GM18526 (cell line): ENCODE data around the gene THUMPD1.

Experiments used
- POLR2A ChIP-seq: IDR thresholded peaks from 3 replicates; pipeline ENCODE4 v1.6.1; 2011; ENCODE audit not compliant: insufficient read length; ENCODE audit errors: extremely low read depth

The THUMPD1 gene, protein sequence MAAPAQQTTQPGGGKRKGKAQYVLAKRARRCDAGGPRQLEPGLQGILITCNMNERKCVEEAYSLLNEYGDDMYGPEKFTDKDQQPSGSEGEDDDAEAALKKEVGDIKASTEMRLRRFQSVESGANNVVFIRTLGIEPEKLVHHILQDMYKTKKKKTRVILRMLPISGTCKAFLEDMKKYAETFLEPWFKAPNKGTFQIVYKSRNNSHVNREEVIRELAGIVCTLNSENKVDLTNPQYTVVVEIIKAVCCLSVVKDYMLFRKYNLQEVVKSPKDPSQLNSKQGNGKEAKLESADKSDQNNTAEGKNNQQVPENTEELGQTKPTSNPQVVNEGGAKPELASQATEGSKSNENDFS

DNA sequence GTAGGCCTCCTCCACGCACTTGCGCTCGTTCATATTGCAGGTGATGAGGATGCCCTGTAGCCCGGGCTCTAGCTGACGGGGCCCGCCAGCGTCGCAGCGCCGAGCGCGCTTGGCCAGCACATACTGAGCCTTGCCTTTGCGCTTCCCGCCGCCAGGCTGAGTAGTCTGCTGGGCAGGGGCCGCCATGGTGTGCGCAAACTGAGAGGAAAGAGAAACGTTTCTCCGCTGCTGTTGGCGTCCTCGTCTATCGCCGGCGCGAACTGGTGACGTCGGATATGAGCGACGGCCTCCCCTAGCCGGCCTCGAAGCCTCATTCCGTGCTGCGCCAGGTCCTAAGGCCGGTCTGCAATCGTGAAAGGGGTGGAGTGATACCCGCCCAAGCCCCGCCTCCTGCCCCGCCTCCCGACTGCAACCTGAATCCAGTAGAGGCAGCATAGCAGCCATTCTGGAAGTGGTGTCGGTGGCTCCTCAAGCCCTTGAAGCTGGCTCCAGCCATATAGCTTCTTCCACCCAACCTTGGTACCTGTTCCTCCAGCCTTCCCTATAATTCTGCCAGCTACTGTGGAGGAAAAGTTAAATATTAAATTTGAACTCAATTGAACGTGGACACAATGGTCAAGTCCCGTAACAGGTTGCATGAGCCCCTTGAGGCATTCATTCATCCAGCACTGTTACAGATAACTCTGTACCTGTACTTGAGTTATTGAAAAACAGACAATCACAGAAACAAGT lies at the start of gene THUMPD1:
Gene THUMPD1 (minus strand): TSS at position 265 of the 732 bp plus-strand sequence. CDS start 79 bp downstream, at position 186.
- TF ChIP-seq POLR2A = peak; percentile 65

- TF ChIP-seq POLR2A = no peak
Observed at GRCh38 chr16:20789130-20789529, 47.5 kb upstream of the THUMPD1 start.

DNA sequence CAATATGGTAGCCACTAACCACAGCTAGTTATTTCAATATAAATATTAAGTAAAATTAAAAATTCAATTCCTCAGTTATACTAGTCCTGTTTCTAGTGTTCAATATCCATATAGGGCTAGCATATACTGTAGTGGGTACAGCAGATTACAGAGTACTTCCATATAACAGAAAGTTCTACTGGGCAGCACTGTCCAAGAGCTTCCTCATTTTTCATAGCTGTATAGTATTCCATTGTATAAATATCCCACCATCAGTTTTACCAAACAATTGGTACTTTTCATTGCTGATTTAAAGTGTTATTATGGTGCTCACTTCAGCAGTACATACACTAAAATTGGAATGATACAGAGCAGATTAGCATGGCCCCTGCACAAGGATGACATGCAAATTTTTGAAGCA lies 42.6 kb upstream of the THUMPD1 start:
- TF ChIP-seq POLR2A = no peak

- no peak for TF ChIP-seq POLR2A
Observed at GRCh38 chr16:20782470-20782869, 40.9 kb upstream of the THUMPD1 start.

- no peak for TF ChIP-seq POLR2A
Observed at GRCh38 chr16:20781697-20782096, 40.1 kb upstream of the THUMPD1 start.

GRCh38 chr16:20774703-20775362 lies 33.2 kb upstream of the THUMPD1 start:
- TF ChIP-seq POLR2A = no peak

- no peak for TF ChIP-seq POLR2A
Observed at GRCh38 chr16:20773679-20774078, 32.1 kb upstream of the THUMPD1 start.

DNA sequence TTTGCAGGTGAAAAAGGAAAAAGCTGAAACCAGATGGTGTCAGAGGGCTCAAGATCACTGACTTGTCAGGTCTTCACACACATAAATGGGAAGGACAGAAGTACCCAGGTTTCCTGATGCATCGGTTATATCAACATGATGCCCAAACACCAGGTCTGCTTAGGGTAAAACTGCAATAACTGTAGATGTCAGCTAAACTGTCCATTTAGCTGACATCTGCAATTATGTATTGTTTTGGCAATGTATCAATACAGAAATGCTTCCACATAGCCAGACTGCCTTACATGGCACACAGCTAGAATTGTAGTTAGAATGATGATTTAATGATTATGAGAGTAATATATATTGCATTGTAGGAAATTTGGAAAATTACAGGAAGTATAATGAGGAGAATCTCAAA lies 27.2 kb upstream of the THUMPD1 start:
- no peak for TF ChIP-seq POLR2A

DNA sequence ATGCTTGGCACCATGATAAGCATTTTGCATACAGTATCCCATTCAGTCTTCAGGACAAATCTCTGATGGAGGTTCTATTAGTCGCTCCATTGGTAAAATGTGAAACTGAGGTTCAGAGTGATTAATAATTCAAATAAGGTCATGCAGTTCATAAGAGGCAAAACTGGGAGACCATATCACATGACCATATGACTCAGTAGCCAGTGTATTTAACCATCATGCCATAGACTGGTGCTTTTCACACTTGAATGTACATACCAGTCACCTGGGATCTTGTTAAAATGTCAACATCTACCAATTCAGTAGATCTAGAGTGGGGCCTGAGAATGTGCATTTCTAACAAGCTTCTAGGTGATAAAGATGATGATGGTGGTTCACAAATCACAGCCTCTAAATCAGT lies 26.5 kb upstream of the THUMPD1 start:
- TF ChIP-seq POLR2A = no peak

DNA sequence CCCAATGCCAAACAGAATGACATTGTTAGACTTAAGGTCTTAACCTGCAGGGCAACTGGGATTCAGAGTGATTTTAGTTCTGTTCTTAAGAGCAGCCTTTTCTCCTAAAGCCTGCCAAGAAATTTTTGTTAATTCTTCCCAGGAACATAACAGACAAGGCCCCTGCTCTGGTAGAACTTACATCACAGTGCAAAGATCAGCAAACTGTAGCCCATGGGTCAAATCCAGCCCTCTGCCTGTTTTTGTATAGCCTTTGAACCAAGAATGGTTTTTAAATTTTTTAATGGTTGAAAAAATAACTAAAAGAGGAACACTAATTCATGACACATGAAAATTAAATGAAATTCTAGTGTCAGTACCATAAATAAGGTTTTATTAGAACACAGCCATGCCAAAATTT lies 26.0 kb upstream of the THUMPD1 start:
- no peak for TF ChIP-seq POLR2A

GRCh38 chr16:20766294-20766693 lies 24.7 kb upstream of the THUMPD1 start:
- no peak for TF ChIP-seq POLR2A

GRCh38 chr16:20765732-20766131 lies 24.1 kb upstream of the THUMPD1 start:
- no peak for TF ChIP-seq POLR2A

DNA sequence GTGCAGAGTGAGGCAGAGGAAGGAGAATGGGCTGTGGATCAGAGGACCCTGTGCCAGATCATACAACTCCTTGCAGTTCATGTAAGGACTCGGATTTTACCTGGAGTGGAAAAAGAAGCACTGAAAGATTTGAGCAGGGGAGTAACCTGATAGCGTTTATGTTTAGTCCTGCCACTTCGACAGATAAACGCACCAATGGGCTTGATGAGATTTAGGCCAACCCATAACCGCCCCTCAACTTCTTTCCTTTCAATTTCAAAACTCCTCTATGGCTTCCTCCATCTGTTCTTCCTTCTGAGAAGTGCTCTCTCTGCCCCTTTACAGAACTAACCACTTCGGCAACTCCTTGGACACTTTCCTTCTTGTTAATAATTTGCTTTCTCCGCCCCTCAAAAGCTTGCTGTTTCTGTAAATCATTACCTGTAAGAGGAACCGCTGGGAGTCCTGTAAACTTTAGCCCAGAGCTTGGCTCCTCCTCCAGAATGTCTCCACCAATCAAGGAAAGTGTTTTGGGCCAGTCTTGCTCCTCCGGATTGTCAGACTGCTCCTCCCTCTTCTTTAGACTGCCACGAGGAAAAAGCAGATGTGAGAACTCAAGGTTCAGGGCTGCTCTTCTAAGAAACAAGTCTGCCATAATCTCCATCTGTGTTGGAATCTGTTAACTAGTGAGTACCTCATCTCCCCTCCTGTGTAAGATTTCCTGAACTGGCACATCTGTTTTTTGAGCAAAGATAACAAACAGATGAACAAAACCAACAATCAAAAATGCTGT lies 22.0 kb upstream of the THUMPD1 start, which contains the start of gene ACSM3:
Gene ACSM3 (plus strand): TSS at position 554 of the 772 bp plus-strand sequence. CDS start 6,021 bp downstream, outside the sequence.
- TF ChIP-seq POLR2A = peak; percentile 45

DNA sequence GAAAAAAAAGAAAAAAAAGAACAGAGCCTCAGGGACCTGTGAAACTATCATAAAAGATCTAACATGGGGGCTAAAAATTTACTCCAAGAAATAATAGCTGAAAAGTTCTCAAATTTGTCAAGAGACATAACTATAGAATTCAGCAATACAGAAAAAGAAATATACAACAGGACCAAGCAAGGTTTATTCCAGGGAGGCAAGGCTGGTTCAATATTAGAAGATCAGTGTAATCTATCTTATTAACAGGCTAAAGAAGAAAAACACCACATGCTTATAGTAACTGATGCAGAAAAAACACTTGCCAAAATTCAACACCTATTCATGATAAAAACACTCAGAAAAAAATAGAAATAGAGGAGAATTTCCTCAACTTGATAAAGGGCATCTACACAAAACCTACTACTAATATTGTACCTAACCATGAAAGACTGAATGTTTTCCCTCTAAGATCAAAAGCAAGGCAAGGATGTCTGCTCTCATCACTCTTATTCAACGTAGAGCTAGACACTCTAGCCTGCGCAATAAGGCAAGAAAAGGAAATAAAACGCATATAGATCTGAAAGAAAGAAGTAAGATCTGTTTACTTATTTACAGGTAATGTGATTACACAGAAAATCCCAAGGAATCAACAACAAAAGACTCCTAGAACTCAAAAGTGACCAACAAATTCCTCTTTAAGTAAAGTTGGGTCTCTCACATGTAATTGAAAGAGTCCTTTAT lies 20.9 kb upstream of the THUMPD1 start:
- TF ChIP-seq POLR2A = no peak
